PC-3 (cell line): Measurements from ENCODE around the gene CROCC. TPM values are rescaled to one million over a fixed set of nuclear protein-coding genes. Genes with fewer than 3 reads are reported as not detected.
A peak's percentile ranks its signal among the peaks of the same experiment; 100 is the strongest.

ENCODE experiments used
- ATAC-seq: fragments of 200-7000 bp; cut with Tn5 transposase; 2 replicates; pipeline ENCODE4 v1.9.1; 2020; ENCODE audit warnings: mild to moderate bottlenecking, moderate library complexity
- BruUV-seq: library from RNA; stranded (reverse); fragments of 400-500 nt; replicated peaks from 2 replicates; lab custom pipeline; 2021; lab: Mats Ljungman, UMichigan
- CTCF ChIA-PET: fragments of 300-600 bp; sonication (Branson Sonifier 250); formaldehyde crosslinking; loops from one replicate; lab custom pipeline; 2022; ENCODE audit warnings: antibody characterized with exemption; lab: Charles Lee
- POLR2A ChIA-PET: fragments of 300-600 bp; sonication (Branson Sonifier 250); formaldehyde crosslinking; loops from one replicate; lab custom pipeline; 2022; ENCODE audit warnings: antibody characterized with exemption; ENCODE audit not compliant: unreplicated experiment; lab: Charles Lee
- DNase-seq: peaks from one replicate; pipeline ENCODE4 v3.0.0-alpha.2; 2015
- H2AFZ ChIP-seq: fragments of 300-600 bp; sonication (generic); 2 replicates; pipeline ENCODE4 v1.6.0; 2016; ENCODE audit warnings: antibody characterized with exemption, low read length
- H3F3A ChIP-seq: fragments of 300-600 bp; sonication (generic); one replicate; pipeline ENCODE4 v1.6.0; 2017; ENCODE audit warnings: antibody characterized with exemption, low read length, control low read depth, mild to moderate bottlenecking; ENCODE audit not compliant: unreplicated experiment
- H3K27ac ChIP-seq: fragments of 300-600 bp; sonication (generic); 2 replicates; pipeline ENCODE4 v1.5.1; 2016; ENCODE audit warnings: mild to moderate bottlenecking, low read length
- H3K27me3 ChIP-seq: fragments of 300-600 bp; sonication (generic); 2 replicates; pipeline ENCODE4 v1.6.1; 2016; ENCODE audit warnings: low read length, mixed read lengths
- H3K36me3 ChIP-seq: fragments of 300-600 bp; sonication (generic); 2 replicates; pipeline ENCODE4 v1.6.1; 2016; ENCODE audit warnings: low read depth, mixed run types, low read length, mixed read lengths
- H3K4me1 ChIP-seq: fragments of 300-600 bp; sonication (generic); 2 replicates; pipeline ENCODE4 v1.5.1; 2016; ENCODE audit warnings: low read length; ENCODE audit not compliant: insufficient read depth
- H3K4me2 ChIP-seq: fragments of 300-600 bp; sonication (generic); 2 replicates; pipeline ENCODE4 v1.6.0; 2016; ENCODE audit warnings: low read length
- H3K4me3 ChIP-seq: fragments of 300-600 bp; sonication (generic); 2 replicates; pipeline ENCODE4 v1.5.1; 2016; ENCODE audit warnings: mild to moderate bottlenecking, low read length, mixed read lengths
- H3K79me2 ChIP-seq: fragments of 300-600 bp; sonication (generic); 2 replicates; pipeline ENCODE4 v1.6.1; 2017; ENCODE audit warnings: low read length, mixed read lengths
- H3K9ac ChIP-seq: fragments of 300-600 bp; sonication (generic); 2 replicates; pipeline ENCODE4 v1.6.0; 2016; ENCODE audit warnings: mild to moderate bottlenecking, low read length
- H3K9me2 ChIP-seq: fragments of 300-600 bp; sonication (generic); replicated peaks from 2 replicates; pipeline ENCODE4 v1.6.1; 2016; ENCODE audit warnings: mixed run types, low read length, mixed read lengths
- H3K9me3 ChIP-seq: fragments of 300-600 bp; sonication (generic); 2 replicates; pipeline ENCODE4 v1.6.1; 2016; ENCODE audit warnings: low read length, mixed read lengths
- H4K20me1 ChIP-seq: fragments of 300-600 bp; sonication (generic); 2 replicates; pipeline ENCODE4 v1.6.1; 2016; ENCODE audit warnings: low read length, mixed read lengths
- CTCF ChIP-seq: fragments of 300-600 bp; sonication (generic); conservative IDR thresholded peaks from 2 replicates; pipeline ENCODE4 v1.5.1; 2017; ENCODE audit warnings: antibody characterized with exemption, low read depth, mild to moderate bottlenecking, low read length
- EZH2 ChIP-seq: fragments of 300-600 bp; sonication (generic); IDR thresholded peaks from one replicate; pipeline ENCODE4 v1.6.1; 2017; ENCODE audit warnings: antibody characterized with exemption, mild to moderate bottlenecking, low read length; ENCODE audit not compliant: unreplicated experiment
- EZH2phosphoT487 ChIP-seq: fragments of 300-600 bp; sonication (generic); IDR thresholded peaks from 2 replicates; pipeline ENCODE4 v1.6.1; 2018; ENCODE audit warnings: mild to moderate bottlenecking, antibody characterized with exemption, low read length, borderline replicate concordance
- intact Hi-C: fragments of 100-400 bp; cut with micrococcal nuclease; formaldehyde crosslinking; loops from 2 replicates; pipeline ENCODE4 v1.9.0; 2023
- total RNA-seq: library from RNA; depleted of rRNA; stranded (reverse); fragments of >200 nt; gene quantifications from 2 replicates; pipeline ENCODE4 v1.2.3, GENCODE V29; 2014

The CROCC gene
- total RNA-seq, 1 experiment from 2014 or later: 24.6 TPM

GRCh38 chr1:16983649-16984048, 61.9 kb downstream of the CROCC start:
- H3K36me3 ChIP-seq: no peaks in the 10 kb centered on the region
- no TSS peak for BruUV-seq
- no peak overlapping the region for H3K4me2 ChIP-seq
- peaks cover 45% of the 10 kb centered on the region for H3K4me1 ChIP-seq
- no peak overlapping the region for H2AFZ ChIP-seq
- no peaks in the 10 kb centered on the region for H3K9me2 ChIP-seq
- H3K27me3 ChIP-seq: no peaks in the 10 kb centered on the region
- POLR2A ChIA-PET: interaction anchor here (0.5 kb wide), 1 partner anchor 23 kb away, joined by 3 read pairs; no protein-coding TSS in a partner anchor
- H3K9ac ChIP-seq: no peak overlapping the region
- H3K4me3 ChIP-seq: no peak overlapping the region
- intact Hi-C loops: no loop called here
- no peak for TF ChIP-seq EZH2phosphoT487
- TF ChIP-seq CTCF: no peak
- TF ChIP-seq EZH2: no peak
- H3K27ac ChIP-seq: peak overlapping the region; percentile 83; the same call in 1 of the 2 replicates
- H3K9me3 ChIP-seq: no peaks in the 10 kb centered on the region
- DNase-seq (no peak), ATAC-seq (no peak)
- no peaks in the 10 kb centered on the region for H3F3A ChIP-seq
- H4K20me1 ChIP-seq: no peaks in the 10 kb centered on the region
- CTCF ChIA-PET: no interaction called here
- no peaks in the 10 kb centered on the region for H3K79me2 ChIP-seq

GRCh38 chr1:16984717-16985116, 63.0 kb downstream of the CROCC start:
- Histone ChIP-seq H3K4me3 (no peak overlapping the region), H3K9ac (peak overlapping the region; percentile 27; the same call in 1 of the 2 replicates), H3K9me2 (no peaks in the 10 kb centered on the region), H3K9me3 (no peaks in the 10 kb centered on the region), H3K4me2 (peak overlapping the region; percentile 36; the same call in 1 of the 2 replicates), H3K36me3 (no peaks in the 10 kb centered on the region), H3K27ac (peak overlapping the region; percentile 83), H4K20me1 (no peaks in the 10 kb centered on the region), H2AFZ (no peak overlapping the region), H3F3A (no peaks in the 10 kb centered on the region), H3K79me2 (no peaks in the 10 kb centered on the region), H3K27me3 (no peaks in the 10 kb centered on the region), H3K4me1 (peaks cover 45% of the 10 kb centered on the region)
- ChIA-PET CTCF (interaction anchor here (0.6 to 0.7 kb wide), 2 partner anchors 11 to 62 kb away, joined by 5 to 9 read pairs; no protein-coding TSS in a partner anchor), POLR2A (no interaction called here)
- no peak for TF ChIP-seq EZH2
- no peak for TF ChIP-seq CTCF
- no peak for TF ChIP-seq EZH2phosphoT487
- peak; percentile 98 for DNase-seq
- no TSS peak for BruUV-seq
- ATAC-seq: peak; percentile 74
- intact Hi-C loops: no loop called here

GRCh38 chr1:16986113-16986512, 64.4 kb downstream of the CROCC start:
- CTCF ChIA-PET: interaction anchor here (0.9 kb wide), 1 partner anchor 25 kb away, joined by 3 read pairs; no protein-coding TSS in a partner anchor
- Histone ChIP-seq H3K4me1 (peaks cover 39% of the 10 kb centered on the region), H3K9me3 (no peaks in the 10 kb centered on the region), H4K20me1 (no peaks in the 10 kb centered on the region), H3K27me3 (no peaks in the 10 kb centered on the region), H3K79me2 (no peaks in the 10 kb centered on the region), H3K4me3 (no peak overlapping the region), H2AFZ (no peak overlapping the region), H3K36me3 (no peaks in the 10 kb centered on the region), H3K4me2 (no peak overlapping the region), H3K9ac (no peak overlapping the region), H3K9me2 (no peaks in the 10 kb centered on the region), H3F3A (no peaks in the 10 kb centered on the region), H3K27ac (no peak overlapping the region)
- intact Hi-C loops: no loop called here
- DNase-seq (no peak), ATAC-seq (no peak)
- POLR2A ChIA-PET: no interaction called here
- no TSS peak for BruUV-seq
- TF ChIP-seq EZH2phosphoT487 (no peak), EZH2 (no peak)
